Skeletal muscle cell (primary cell): Measurements from ENCODE around the gene SF3B6.

Experiments used
- DNase-seq: peaks from one replicate; pipeline ENCODE4 v3.0.0-alpha.2; 2010; ENCODE audit warnings: low read depth
- H3K4me3 ChIP-seq: 2 replicates; pipeline ENCODE4 v1.5.1; 2011; ENCODE audit warnings: low read depth, mild to moderate bottlenecking, control low read depth, low read length, moderate library complexity

SF3B6 gene

GRCh38 chr2:24024996-24025663, 51.0 kb downstream of the SF3B6 start:
- no peak for DNase-seq
- H3K4me3 ChIP-seq: no peak overlapping the region

DNA sequence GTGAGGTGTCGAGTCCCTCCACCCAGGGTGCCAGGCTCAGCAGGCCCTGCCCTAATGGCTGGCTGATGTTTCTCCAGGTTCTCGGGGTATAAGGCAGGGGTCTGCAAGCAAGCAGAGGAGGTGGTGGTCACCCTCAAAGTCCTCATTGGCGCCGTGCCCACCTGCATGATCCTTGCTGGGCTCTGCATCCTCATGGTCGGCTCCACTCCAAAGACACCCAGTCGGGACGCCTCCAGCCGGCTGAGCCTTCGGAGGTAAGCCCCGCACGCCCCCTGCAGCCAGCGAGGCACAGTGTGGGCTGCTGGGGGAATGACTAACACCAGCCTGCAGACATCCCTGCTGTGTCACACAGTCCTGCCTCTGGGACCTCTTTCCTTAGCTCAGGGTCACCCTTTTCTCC, 52.1 kb downstream of the SF3B6 start:
- no peak for DNase-seq
- H3K4me3 ChIP-seq: no peak overlapping the region

DNA sequence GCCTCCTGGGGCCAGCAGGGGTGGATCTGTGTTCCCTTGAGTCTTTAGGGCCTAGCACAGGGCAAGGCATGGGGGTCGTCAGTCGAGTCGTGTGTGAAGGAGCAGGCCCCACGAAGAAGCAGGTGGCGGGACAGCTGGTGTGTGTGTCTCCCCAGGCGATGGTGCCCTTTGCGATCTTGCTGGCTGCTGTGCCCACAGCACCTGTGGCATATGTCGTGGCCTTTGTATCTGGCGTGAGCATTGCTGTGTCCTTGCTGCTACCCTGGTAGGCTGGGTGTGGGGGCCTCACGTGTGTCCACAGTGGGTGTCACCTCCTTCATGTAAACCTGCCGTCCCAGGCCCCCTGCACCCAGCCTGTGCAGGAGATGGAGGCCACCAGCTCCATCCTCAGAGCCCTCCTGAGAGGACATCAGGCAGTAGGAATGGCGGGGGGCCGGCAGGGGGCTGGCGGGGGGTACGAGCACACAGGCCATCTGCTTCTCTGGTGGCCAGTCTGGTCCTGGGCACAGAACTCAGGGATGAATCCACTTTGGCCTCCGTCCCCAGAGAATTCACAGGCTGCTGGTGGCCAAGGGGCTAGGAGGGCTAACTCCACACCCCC, 53.1 kb downstream of the SF3B6 start:
- no peak for DNase-seq
- H3K4me3 ChIP-seq: no peak overlapping the region

GRCh38 chr2:24022324-24022974, 53.7 kb downstream of the SF3B6 start:
- DNase-seq: no peak
- no peak overlapping the region for H3K4me3 ChIP-seq

- DNase-seq: no peak
- H3K4me3 ChIP-seq: no peak overlapping the region
Observed at GRCh38 chr2:24021122-24021998, 54.8 kb downstream of the SF3B6 start.

DNA sequence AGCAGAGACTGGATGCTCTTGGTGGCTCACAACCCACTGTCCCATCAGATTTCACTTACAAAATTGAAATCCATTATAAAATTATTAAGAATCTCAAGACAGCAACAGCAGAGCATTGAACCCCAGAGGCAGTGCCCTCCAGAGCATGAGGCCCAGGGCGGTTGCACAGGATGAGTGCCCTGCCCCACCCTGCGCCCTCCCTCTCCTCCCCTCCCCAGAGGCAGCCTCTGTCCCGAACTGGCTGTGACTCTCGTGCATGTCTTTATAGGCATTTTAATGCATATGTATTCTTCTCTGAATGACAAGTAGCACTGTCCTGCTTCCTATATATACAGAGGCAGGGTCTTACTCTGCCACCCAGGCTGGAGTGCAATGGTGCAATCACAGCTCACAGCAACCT, 55.9 kb downstream of the SF3B6 start:
- no peak overlapping the region for H3K4me3 ChIP-seq
- DNase-seq: no peak

- no peak for DNase-seq
- no peak overlapping the region for H3K4me3 ChIP-seq
Observed at GRCh38 chr2:24019729-24020128, 56.4 kb downstream of the SF3B6 start.

DNA sequence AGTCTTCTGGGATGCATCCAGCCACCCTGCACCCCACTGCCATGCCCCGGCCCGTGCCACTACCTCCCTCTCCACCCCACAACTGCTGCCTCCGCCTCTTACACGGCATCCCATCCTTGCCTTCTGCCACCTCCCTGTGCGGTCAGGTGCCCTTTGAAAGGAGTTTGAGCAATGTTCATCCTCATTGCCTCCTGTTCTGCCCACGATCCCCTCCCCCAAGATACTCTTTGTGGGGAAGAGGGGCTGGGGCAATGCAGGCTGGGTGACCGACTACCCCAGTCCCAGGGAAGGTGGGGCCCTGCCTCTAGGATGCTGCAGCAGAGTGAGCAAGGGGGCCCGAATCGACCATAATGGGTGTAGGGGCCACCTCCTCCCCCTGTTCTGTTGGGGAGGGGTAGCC, 57.9 kb downstream of the SF3B6 start:
- no peak for DNase-seq
- H3K4me3 ChIP-seq: no peak overlapping the region

DNA sequence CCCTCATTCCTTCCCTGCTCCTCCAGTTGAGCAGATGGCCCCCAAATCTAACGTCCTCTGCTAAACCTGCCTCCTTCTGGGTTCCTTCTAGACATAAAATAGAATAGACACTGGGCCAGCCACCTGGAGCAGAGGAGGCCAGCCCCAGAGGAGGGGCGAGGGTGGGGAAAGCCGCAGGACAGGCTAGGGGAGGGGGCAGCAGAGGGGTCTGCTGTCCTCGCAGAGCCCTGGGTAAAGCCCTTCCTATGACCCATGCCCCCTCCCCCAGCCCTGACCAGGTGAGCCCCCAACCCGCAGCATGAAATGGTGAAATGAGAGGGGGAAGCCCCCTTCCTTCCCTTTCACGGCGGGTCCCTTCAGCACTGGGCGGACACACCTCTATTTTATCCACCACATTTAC, 58.4 kb downstream of the SF3B6 start:
- no peak overlapping the region for H3K4me3 ChIP-seq
- no peak for DNase-seq
